DND-41 (cell line): Measurements from ENCODE around the gene VAV2.

Experiments used
- ATAC-seq: fragments of 200-7000 bp; cut with Tn5 transposase; 3 replicates; pipeline ENCODE4 v1.9.1; 2021; ENCODE audit warnings: low read depth; ENCODE audit not compliant: insufficient read depth
- DNase-seq: peaks from one replicate; pipeline ENCODE4 v3.0.0-alpha.2; 2020
- H2AFZ ChIP-seq: 2 replicates; pipeline ENCODE4 v1.6.0; 2012; ENCODE audit warnings: low read depth, low read length
- H3K27ac ChIP-seq: 2 replicates; pipeline ENCODE4 v1.5.1; 2012; ENCODE audit warnings: low read length, inconsistent platforms
- H3K27me3 ChIP-seq: fragments of 200-600 bp; sonication (generic); 2 replicates; pipeline ENCODE4 v1.6.0; 2012; ENCODE audit warnings: low read length, mild to moderate bottlenecking, inconsistent platforms; ENCODE audit not compliant: insufficient read depth, poor library complexity
- H3K36me3 ChIP-seq: 2 replicates; pipeline ENCODE4 v1.5.1; 2012; ENCODE audit warnings: low read length, inconsistent platforms; ENCODE audit not compliant: insufficient read depth
- H3K4me1 ChIP-seq: 2 replicates; pipeline ENCODE4 v1.5.1; 2012; ENCODE audit warnings: mild to moderate bottlenecking, low read length; ENCODE audit not compliant: insufficient read depth
- H3K4me2 ChIP-seq: 2 replicates; pipeline ENCODE4 v1.6.0; 2012; ENCODE audit warnings: mild to moderate bottlenecking, moderate library complexity, low read length, inconsistent platforms; ENCODE audit not compliant: insufficient read depth
- H3K4me3 ChIP-seq, 2 experiments: fragments of 200-600 bp in 1 of 2; shearing (Covaris generic) in 1 of 2; 2 replicates each; pipeline ENCODE4 v1.5.1; 2012 to 2016; ENCODE audit warnings: inconsistent platforms in 2 of 2, low read length in 2 of 2, mild to moderate bottlenecking in 2 of 2, low read depth in 1 of 2, moderate library complexity in 1 of 2
- H3K79me2 ChIP-seq: 2 replicates; pipeline ENCODE4 v1.6.0; 2012; ENCODE audit warnings: low read length, inconsistent platforms; ENCODE audit not compliant: insufficient read depth
- H3K9ac ChIP-seq: 2 replicates; pipeline ENCODE4 v1.6.0; 2012; ENCODE audit warnings: low read depth, mild to moderate bottlenecking, inconsistent platforms, low read length, moderate library complexity
- H3K9me3 ChIP-seq: 2 replicates; pipeline ENCODE4 v1.5.1; 2012; ENCODE audit warnings: low read length, moderate library complexity, mild to moderate bottlenecking, inconsistent platforms; ENCODE audit not compliant: insufficient read depth, severe bottlenecking
- H4K20me1 ChIP-seq: 2 replicates; pipeline ENCODE4 v1.6.0; 2012; ENCODE audit warnings: low read length; ENCODE audit not compliant: insufficient read depth
- CTCF ChIP-seq: IDR thresholded peaks from 2 replicates; pipeline ENCODE4 v1.5.1; 2012; ENCODE audit warnings: borderline replicate concordance, low read length, moderate library complexity, mild to moderate bottlenecking; ENCODE audit not compliant: poor library complexity, severe bottlenecking; ENCODE audit errors: extremely low read depth
- EZH2 ChIP-seq: IDR thresholded peaks from 3 replicates; pipeline ENCODE4 v1.6.1; 2012; ENCODE audit warnings: borderline replicate concordance, low read depth, mild to moderate bottlenecking, moderate library complexity, low read length, inconsistent platforms; ENCODE audit not compliant: severe bottlenecking

Gene VAV2

GRCh38 chr9:133935328-133936005 lies 56.7 kb downstream of the VAV2 start:
- no peak for DNase-seq
- Histone ChIP-seq H4K20me1 (no peaks in the 10 kb centered on the region), H2AFZ (no peak overlapping the region)

GRCh38 chr9:133934482-133935232 lies 57.5 kb downstream of the VAV2 start:
- no peak overlapping the region for H3K27ac ChIP-seq
- no peaks in the 10 kb centered on the region for H4K20me1 ChIP-seq
- no peaks in the 10 kb centered on the region for H3K27me3 ChIP-seq
- no peaks in the 10 kb centered on the region for H3K9me3 ChIP-seq
- H3K79me2 ChIP-seq: no peaks in the 10 kb centered on the region
- DNase-seq: no peak
- no peaks in the 10 kb centered on the region for H3K4me1 ChIP-seq
- H3K36me3 ChIP-seq: no peaks in the 10 kb centered on the region
- H3K9ac ChIP-seq: no peak overlapping the region
- H2AFZ ChIP-seq: no peak overlapping the region
- H3K4me3 ChIP-seq: no peak overlapping the region
- TF ChIP-seq EZH2 (no peak), CTCF (no peak)
- H3K4me2 ChIP-seq: no peak overlapping the region
- ATAC-seq: no peak

More at GRCh38 chr9:133935328-133936005, 56.7 kb downstream of the VAV2 start:
- ATAC-seq: no peak
- H3K4me2 ChIP-seq: no peak overlapping the region
- no peak overlapping the region for H3K9ac ChIP-seq
- no peaks in the 10 kb centered on the region for H3K27me3 ChIP-seq
- no peaks in the 10 kb centered on the region for H3K36me3 ChIP-seq
- TF ChIP-seq CTCF (no peak), EZH2 (no peak)
- H3K9me3 ChIP-seq: no peaks in the 10 kb centered on the region
- H3K27ac ChIP-seq: no peak overlapping the region
- H3K79me2 ChIP-seq: no peaks in the 10 kb centered on the region
- H3K4me3 ChIP-seq: no peak overlapping the region
- H3K4me1 ChIP-seq: no peaks in the 10 kb centered on the region

GRCh38 chr9:133933426-133934026 lies 58.6 kb downstream of the VAV2 start:
- H4K20me1 ChIP-seq: no peaks in the 10 kb centered on the region
- DNase-seq: no peak
- H3K79me2 ChIP-seq: no peaks in the 10 kb centered on the region
- H3K27ac ChIP-seq: no peak overlapping the region
- H3K4me1 ChIP-seq: no peaks in the 10 kb centered on the region
- H3K4me3 ChIP-seq: no peak overlapping the region
- no peak overlapping the region for H2AFZ ChIP-seq
- H3K4me2 ChIP-seq: no peak overlapping the region
- no peak for TF ChIP-seq CTCF
- no peak for TF ChIP-seq EZH2
- H3K36me3 ChIP-seq: no peaks in the 10 kb centered on the region
- H3K9ac ChIP-seq: no peak overlapping the region
- no peaks in the 10 kb centered on the region for H3K9me3 ChIP-seq
- no peaks in the 10 kb centered on the region for H3K27me3 ChIP-seq
- ATAC-seq: no peak
